Measurements from ENCODE around the gene C1orf226. TPM values are rescaled to one million over a fixed set of nuclear protein-coding genes. Genes with fewer than 3 reads are reported as not detected.

C1orf226 gene
- total RNA-seq, 4 donors from 2014 or later = 3.3 to 18.9 (median 11.6) TPM

DNA sequence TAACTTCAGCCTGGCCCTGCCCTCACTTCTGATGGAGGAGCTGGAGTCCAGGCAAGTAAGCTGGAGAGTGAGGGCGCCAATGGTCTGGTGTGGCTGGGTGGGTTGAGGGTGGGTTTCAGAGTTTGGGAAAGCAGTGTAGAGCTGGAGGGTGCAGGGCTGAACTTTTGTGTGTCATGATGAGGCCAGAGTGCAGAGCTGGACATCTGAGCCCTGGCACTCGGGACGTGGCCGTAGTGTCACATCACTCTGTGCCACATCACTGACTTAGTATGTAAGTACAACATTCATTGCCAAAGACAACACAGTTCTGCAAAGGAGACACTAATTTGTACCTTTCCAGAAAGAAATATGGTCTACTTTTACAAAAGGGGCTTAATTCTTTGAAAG lies 20.7 kb upstream of the C1orf226 start:
- no peaks in the 10 kb centered on the region for H3K27me3 ChIP-seq
- intact Hi-C loops (cut with DNase I) = no loop called here
- H3K4me1 ChIP-seq = no peaks in the 10 kb centered on the region
- H3K36me3 ChIP-seq = peaks cover 0 to 8% (median 3%) of the 10 kb centered on the region in 4 donors
- H3K4me3 ChIP-seq = no peak overlapping the region
- no peak overlapping the region for H3K27ac ChIP-seq (replicated peaks in 1 of 4)
- no peak for DNase-seq (ENCODE audit: extremely low spot score)
- H3K9me3 ChIP-seq = no peaks in the 10 kb centered on the region
- WGBS = 100% methylated on average over 4 of the region's 4 CpGs
- TF ChIP-seq POLR2A (IDR thresholded peaks at IDR 0.05; ENCODE audit: low read depth) (no peak), POLR2AphosphoS5 (IDR thresholded peaks at IDR 0.05) (no peak), EP300 (IDR thresholded peaks at IDR 0.05) (no peak)
- TF ChIP-seq, protein P1, sequence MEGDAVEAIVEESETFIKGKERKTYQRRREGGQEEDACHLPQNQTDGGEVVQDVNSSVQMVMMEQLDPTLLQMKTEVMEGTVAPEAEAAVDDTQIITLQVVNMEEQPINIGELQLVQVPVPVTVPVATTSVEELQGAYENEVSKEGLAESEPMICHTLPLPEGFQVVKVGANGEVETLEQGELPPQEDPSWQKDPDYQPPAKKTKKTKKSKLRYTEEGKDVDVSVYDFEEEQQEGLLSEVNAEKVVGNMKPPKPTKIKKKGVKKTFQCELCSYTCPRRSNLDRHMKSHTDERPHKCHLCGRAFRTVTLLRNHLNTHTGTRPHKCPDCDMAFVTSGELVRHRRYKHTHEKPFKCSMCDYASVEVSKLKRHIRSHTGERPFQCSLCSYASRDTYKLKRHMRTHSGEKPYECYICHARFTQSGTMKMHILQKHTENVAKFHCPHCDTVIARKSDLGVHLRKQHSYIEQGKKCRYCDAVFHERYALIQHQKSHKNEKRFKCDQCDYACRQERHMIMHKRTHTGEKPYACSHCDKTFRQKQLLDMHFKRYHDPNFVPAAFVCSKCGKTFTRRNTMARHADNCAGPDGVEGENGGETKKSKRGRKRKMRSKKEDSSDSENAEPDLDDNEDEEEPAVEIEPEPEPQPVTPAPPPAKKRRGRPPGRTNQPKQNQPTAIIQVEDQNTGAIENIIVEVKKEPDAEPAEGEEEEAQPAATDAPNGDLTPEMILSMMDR (IDR thresholded peaks at IDR 0.05) = no peak

- no peaks in the 10 kb centered on the region for H3K9me3 ChIP-seq
- no peaks in the 10 kb centered on the region for H3K4me1 ChIP-seq
- H3K27me3 ChIP-seq = no peaks in the 10 kb centered on the region
- no peak for DNase-seq (ENCODE audit: extremely low spot score)
- intact Hi-C loops (cut with DNase I) = no loop called here
- 93% methylated on average over 5 of the region's 5 CpGs for WGBS
- no peak overlapping the region for H3K4me3 ChIP-seq
- H3K27ac ChIP-seq (replicated peaks in 1 of 4) = no peak overlapping the region
- peaks cover 0 to 8% (median 4%) of the 10 kb centered on the region in 4 donors for H3K36me3 ChIP-seq
- TF ChIP-seq POLR2AphosphoS5 (IDR thresholded peaks at IDR 0.05) = no peak
- TF ChIP-seq, protein P1 (IDR thresholded peaks at IDR 0.05) = no peak
- TF ChIP-seq POLR2A (IDR thresholded peaks at IDR 0.05; ENCODE audit: low read depth) = no peak
- TF ChIP-seq EP300 (IDR thresholded peaks at IDR 0.05) = no peak
Measured at GRCh38 chr1:162361349-162361748, 20.2 kb upstream of the C1orf226 start.

GRCh38 chr1:162363823-162364222 lies 17.7 kb upstream of the C1orf226 start:
- 84% methylated on average over 3 of the region's 3 CpGs for WGBS
- TF ChIP-seq, protein P1 (IDR thresholded peaks at IDR 0.05) = no peak
- TF ChIP-seq POLR2A (IDR thresholded peaks at IDR 0.05; ENCODE audit: low read depth) = no peak
- TF ChIP-seq EP300 (IDR thresholded peaks at IDR 0.05) = no peak
- TF ChIP-seq POLR2AphosphoS5 (IDR thresholded peaks at IDR 0.05) = no peak
- Histone ChIP-seq H3K27ac (replicated peaks in 1 of 4) (no peak overlapping the region), H3K36me3 (peaks cover 0 to 13% (median 6%) of the 10 kb centered on the region in 4 donors), H3K9me3 (no peaks in the 10 kb centered on the region), H3K4me1 (no peaks in the 10 kb centered on the region), H3K27me3 (no peaks in the 10 kb centered on the region), H3K4me3 (no peak overlapping the region)
- intact Hi-C loops (cut with DNase I) = no loop called here
- DNase-seq (ENCODE audit: extremely low spot score) = no peak

DNA sequence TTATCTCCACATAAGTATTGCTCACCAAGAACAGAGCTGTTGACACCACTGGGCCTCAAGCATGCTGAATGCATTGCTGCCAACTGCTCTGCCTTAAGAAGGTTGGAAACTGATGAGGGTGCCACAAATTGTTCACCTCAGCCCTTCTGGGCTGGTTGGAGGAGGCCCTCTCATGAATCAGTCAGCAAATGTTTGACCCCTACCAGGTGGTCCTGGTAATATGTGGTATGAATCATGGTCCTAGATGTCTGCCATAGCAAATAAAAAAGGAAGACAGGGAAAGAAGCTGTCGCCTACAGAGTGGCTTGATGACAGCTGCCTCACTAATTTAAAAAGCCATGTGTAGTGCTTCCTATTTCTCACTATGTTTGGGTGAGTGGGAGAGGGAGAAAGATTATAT lies 17.0 kb upstream of the C1orf226 start:
- TF ChIP-seq, protein P1 (IDR thresholded peaks at IDR 0.05) = no peak
- Histone ChIP-seq H3K4me3 (no peak overlapping the region), H3K36me3 (peaks cover 0 to 13% (median 6%) of the 10 kb centered on the region in 4 donors), H3K27ac (replicated peaks in 1 of 4) (no peak overlapping the region), H3K9me3 (no peaks in the 10 kb centered on the region), H3K27me3 (no peaks in the 10 kb centered on the region), H3K4me1 (no peaks in the 10 kb centered on the region)
- DNase-seq (ENCODE audit: extremely low spot score) = no peak
- WGBS = 93% methylated on average over 1 of the region's 1 CpG
- intact Hi-C loops (cut with DNase I) = no loop called here

GRCh38 chr1:162365284-162366020 lies 16.1 kb upstream of the C1orf226 start:
- Histone ChIP-seq H3K27ac (replicated peaks in 1 of 4) (no peak overlapping the region), H3K4me1 (no peaks in the 10 kb centered on the region), H3K4me3 (no peak overlapping the region), H3K36me3 (peaks cover 0 to 13% (median 6%) of the 10 kb centered on the region in 4 donors), H3K27me3 (no peaks in the 10 kb centered on the region), H3K9me3 (no peaks in the 10 kb centered on the region)
- intact Hi-C loops (cut with DNase I) = no loop called here
- DNase-seq (ENCODE audit: extremely low spot score) = no peak
- no peak for TF ChIP-seq POLR2A (IDR thresholded peaks at IDR 0.05; ENCODE audit: low read depth)
- TF ChIP-seq POLR2AphosphoS5 (IDR thresholded peaks at IDR 0.05) = no peak
- TF ChIP-seq EP300 (IDR thresholded peaks at IDR 0.05) = no peak
- TF ChIP-seq, protein P1 (IDR thresholded peaks at IDR 0.05) = no peak
- 96% methylated on average over 10 of the region's 10 CpGs for WGBS

Measured in esophagus muscularis mucosa (tissue), 4 donors.